ENCODE measurements around the gene TBC1D30. TPM values are rescaled to one million over a fixed set of nuclear protein-coding genes. Genes with fewer than 3 reads are reported as not detected.

Gene TBC1D30
- total and polyA plus RNA-seq, 9 of the 15 experiments (the other 6 are each of a cell fraction or from before 2014, with no cell fraction given) = 0.07 to 0.55 (median 0.20) TPM; not detected in 1

- TF ChIP-seq MAX (CRISPR knock-in tag; IDR thresholded peaks at IDR 0.05) (no peak), ARID2 (IDR thresholded peaks at IDR 0.05) (peak; percentile 54; the same call in 1 of the 2 replicates), TEAD4 (IDR thresholded peaks at IDR 0.05; ENCODE audit: low read length) (peak; percentile 13; the same call in 1 of the 2 replicates), TEAD4 (CRISPR knock-in tag; IDR thresholded peaks at IDR 0.05; ENCODE audit: borderline replicate concordance) (no peak), ZNF23 (CRISPR knock-in tag; IDR thresholded peaks at IDR 0.05) (no peak), PHTF2 (CRISPR knock-in tag; IDR thresholded peaks at IDR 0.05) (no peak), CC2D1A (IDR thresholded peaks at IDR 0.05) (no peak), ZNF449 (CRISPR knock-in tag; IDR thresholded peaks at IDR 0.05) (no peak), IRF9 (tag; IDR thresholded peaks at IDR 0.05) (no peak), PCBP2 (IDR thresholded peaks at IDR 0.05; ENCODE audit: low read depth, low read length, poor library complexity, severe bottlenecking) (no peak)
Measured at GRCh38 chr12:64890873-64891468, 66.5 kb downstream of the TBC1D30 start (continued).
